Measurements from ENCODE around the gene AIF1.

DNA sequence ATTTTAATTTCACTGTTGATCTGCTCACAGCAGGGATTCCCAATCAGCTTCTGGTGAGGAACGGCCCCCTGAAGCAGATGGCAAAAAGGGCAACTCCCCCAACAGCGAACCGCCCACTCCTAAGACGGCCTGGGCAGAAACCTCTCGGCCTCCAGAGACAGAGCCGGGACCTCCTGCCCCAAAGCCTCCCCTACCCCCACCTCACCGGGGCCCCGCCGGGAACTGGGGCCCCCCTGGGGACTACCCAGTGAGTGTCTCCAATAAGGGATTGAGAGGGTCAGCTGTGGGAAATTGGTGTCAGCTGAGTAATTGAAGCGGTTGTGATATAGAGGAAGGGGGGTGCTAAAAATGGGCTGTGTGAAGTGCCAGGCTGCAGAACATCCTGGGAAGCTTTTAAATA is 11.9 kb downstream of the AIF1 start:
- TF ChIP-seq, protein P1, sequence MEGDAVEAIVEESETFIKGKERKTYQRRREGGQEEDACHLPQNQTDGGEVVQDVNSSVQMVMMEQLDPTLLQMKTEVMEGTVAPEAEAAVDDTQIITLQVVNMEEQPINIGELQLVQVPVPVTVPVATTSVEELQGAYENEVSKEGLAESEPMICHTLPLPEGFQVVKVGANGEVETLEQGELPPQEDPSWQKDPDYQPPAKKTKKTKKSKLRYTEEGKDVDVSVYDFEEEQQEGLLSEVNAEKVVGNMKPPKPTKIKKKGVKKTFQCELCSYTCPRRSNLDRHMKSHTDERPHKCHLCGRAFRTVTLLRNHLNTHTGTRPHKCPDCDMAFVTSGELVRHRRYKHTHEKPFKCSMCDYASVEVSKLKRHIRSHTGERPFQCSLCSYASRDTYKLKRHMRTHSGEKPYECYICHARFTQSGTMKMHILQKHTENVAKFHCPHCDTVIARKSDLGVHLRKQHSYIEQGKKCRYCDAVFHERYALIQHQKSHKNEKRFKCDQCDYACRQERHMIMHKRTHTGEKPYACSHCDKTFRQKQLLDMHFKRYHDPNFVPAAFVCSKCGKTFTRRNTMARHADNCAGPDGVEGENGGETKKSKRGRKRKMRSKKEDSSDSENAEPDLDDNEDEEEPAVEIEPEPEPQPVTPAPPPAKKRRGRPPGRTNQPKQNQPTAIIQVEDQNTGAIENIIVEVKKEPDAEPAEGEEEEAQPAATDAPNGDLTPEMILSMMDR (optimal IDR thresholded peaks at IDR 0.05 in 1 of 3, IDR thresholded peaks at IDR 0.05 in 1 of 3, conservative IDR thresholded peaks at IDR 0.05 in 1 of 3; ENCODE audit: extremely low read depth in 1 of 3, insufficient read depth in 2 of 3, low read length in 3 of 3) = no peak
- no peak for TF ChIP-seq EZH2 (IDR thresholded peaks at IDR 0.05; ENCODE audit: low read length)
